Body of pancreas (tissue), 4 donors: ENCODE data around the gene OLFM4. TPM values are rescaled to one million over a fixed set of nuclear protein-coding genes. Genes with fewer than 3 reads are reported as not detected.

Source experiments
- ATAC-seq: fragments of 150-250 bp; one replicate; pipeline ENCODE4 v1.9.1; 2016
- DNase-seq, 4 donors: peaks; one replicate each; pipeline ENCODE4 v3.0.0-alpha.2; 2019
- H3K27ac ChIP-seq, 4 donors: fragments of 200-600 bp; sonication (generic); 1 replicate in 3 of 4; 2 replicates in 1 of 4; pipeline versions ENCODE4 v1.5.1 to v1.6.1; 2016 to 2019; ENCODE audit warnings: mild to moderate bottlenecking in 1 of 4, mixed read lengths in 1 of 4, moderate library complexity in 1 of 4
- H3K27me3 ChIP-seq, 2 donors: fragments of 200-600 bp; sonication (generic); one replicate each; pipeline ENCODE4 v1.6.0; 2016; ENCODE audit warnings: mild to moderate bottlenecking in 1 of 2
- H3K36me3 ChIP-seq, 2 donors: fragments of 200-600 bp; sonication (generic); replicated peaks in 1 of 2; 2 replicates each; pipeline ENCODE4 v1.5.1; 2016; ENCODE audit warnings: low read depth in 2 of 2; ENCODE audit not compliant: insufficient read depth in 1 of 2
- H3K4me1 ChIP-seq: fragments of 200-600 bp; sonication (generic); one replicate; pipeline ENCODE4 v1.6.0; 2016
- H3K4me3 ChIP-seq, 2 donors: fragments of 200-600 bp; sonication (generic); 1 replicate in 1 of 2; 2 replicates in 1 of 2; pipeline ENCODE4 v1.5.1; 2016 to 2019
- H3K9me3 ChIP-seq, 3 donors: fragments of 200-600 bp; sonication (generic); 1 replicate in 2 of 3; 2 replicates in 1 of 3; pipeline ENCODE4 v1.5.1; 2016
- POLR2A ChIP-seq, 3 donors: fragments of 450-650 bp; IDR thresholded peaks; one replicate each; pipeline ENCODE4 v1.6.1; 2016; ENCODE audit warnings: antibody characterized with exemption in 3 of 3, mild to moderate bottlenecking in 2 of 3
- WGBS, 2 donors: methylation state at CpG; one replicate each; pipeline ENCODE4 v1.1.5; 2017; 5-methylcytosine and 5-hydroxymethylcytosine counted together
- intact Hi-C: fragments of 100-400 bp; cut with DNase I; formaldehyde crosslinking; loops from one replicate; pipeline ENCODE4 v1.15.1; 2023
- total RNA-seq, 2 donors: library from RNA; depleted of rRNA; stranded (reverse); fragments of >200 nt; gene quantifications; one replicate each; pipeline ENCODE4 v1.1.0, GENCODE V29; 2016
- TF ChIP-seq, protein P1 (sequence below), 7 experiments: fragments of 450-650 bp in 4 of 7; fragments of 200-600 bp in 3 of 7; sonication (generic) in 3 of 7; IDR thresholded peaks; one replicate each; pipeline ENCODE4 v1.5.1; 2016 to 2019; ENCODE audit warnings: antibody characterized with exemption in 7 of 7

The OLFM4 gene
- total RNA-seq, 2 donors from 2014 or later, result 51.7 to 55.8 TPM

GRCh38 chr13:53020764-53021335 is 7.8 kb upstream of the OLFM4 start:
- Histone ChIP-seq H3K27ac (no peak overlapping the region), H3K4me3 (no peak overlapping the region), H3K9me3 (no peaks in the 10 kb centered on the region), H3K27me3 (no peaks in the 10 kb centered on the region), H3K36me3 (no peaks in the 10 kb centered on the region), H3K4me1 (peaks cover 6% of the 10 kb centered on the region)
- TF ChIP-seq, protein P1, sequence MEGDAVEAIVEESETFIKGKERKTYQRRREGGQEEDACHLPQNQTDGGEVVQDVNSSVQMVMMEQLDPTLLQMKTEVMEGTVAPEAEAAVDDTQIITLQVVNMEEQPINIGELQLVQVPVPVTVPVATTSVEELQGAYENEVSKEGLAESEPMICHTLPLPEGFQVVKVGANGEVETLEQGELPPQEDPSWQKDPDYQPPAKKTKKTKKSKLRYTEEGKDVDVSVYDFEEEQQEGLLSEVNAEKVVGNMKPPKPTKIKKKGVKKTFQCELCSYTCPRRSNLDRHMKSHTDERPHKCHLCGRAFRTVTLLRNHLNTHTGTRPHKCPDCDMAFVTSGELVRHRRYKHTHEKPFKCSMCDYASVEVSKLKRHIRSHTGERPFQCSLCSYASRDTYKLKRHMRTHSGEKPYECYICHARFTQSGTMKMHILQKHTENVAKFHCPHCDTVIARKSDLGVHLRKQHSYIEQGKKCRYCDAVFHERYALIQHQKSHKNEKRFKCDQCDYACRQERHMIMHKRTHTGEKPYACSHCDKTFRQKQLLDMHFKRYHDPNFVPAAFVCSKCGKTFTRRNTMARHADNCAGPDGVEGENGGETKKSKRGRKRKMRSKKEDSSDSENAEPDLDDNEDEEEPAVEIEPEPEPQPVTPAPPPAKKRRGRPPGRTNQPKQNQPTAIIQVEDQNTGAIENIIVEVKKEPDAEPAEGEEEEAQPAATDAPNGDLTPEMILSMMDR (IDR thresholded peaks at IDR 0.05), result no peak
- no peak for TF ChIP-seq POLR2A (IDR thresholded peaks at IDR 0.05)
- no peak for ATAC-seq
- 92 to 94% methylated on average over 5 of the region's 5 CpGs for WGBS, 2 donors
- DNase-seq, result no peak
- intact Hi-C loops, result no loop called here

DNA sequence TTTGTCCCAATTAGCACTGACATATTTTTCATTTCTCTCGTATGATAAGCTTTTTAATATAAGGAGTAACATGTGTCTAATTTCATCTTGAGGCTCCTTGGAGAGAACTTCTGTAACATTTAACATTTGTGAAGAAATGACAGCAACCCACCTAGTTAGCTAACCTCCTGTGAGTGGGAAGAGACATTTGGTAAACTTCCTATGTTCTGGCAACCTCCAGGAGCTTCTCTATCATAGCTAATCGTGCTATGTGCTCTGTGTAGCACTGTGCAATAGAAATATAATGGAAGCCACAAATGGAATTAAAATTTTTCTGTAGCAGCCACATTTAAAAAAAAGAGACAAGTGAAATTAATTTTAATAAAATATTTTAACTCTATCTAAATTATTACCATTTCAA is 5.4 kb upstream of the OLFM4 start:
- intact Hi-C loops, result no loop called here

DNA sequence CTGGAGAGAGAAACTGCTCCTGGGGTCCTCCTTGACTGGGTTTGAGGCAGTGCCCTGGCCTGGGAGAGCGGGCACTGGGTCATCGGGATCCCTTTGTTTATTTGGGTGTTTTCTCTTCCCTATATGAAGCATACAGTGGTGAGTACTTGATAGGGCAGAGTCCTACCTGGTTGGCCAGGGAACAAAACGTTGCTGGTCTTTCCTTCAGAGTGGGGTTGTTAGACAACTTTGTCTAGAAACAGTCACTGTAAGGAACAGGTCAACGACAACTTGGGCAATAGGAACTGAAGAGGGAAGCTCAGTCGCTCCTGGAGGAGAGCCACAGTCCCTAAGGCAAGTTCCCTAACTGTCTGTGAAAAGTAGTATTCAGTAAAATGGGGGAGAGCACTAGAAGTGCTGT is 550 bp upstream of the OLFM4 start:
- WGBS, 2 donors, result 89 to 90% methylated on average over 5 of the region's 5 CpGs
- Histone ChIP-seq H3K4me1 (peaks cover 8% of the 10 kb centered on the region), H3K9me3 (no peaks in the 10 kb centered on the region), H3K36me3 (no peaks in the 10 kb centered on the region), H3K27ac (no peak overlapping the region), H3K27me3 (no peaks in the 10 kb centered on the region), H3K4me3 (no peak overlapping the region)
- no peak for ATAC-seq
- DNase-seq, result no peak
- intact Hi-C loops, result no loop called here
- TF ChIP-seq, protein P1 (IDR thresholded peaks at IDR 0.05), result no peak
- no peak for TF ChIP-seq POLR2A (IDR thresholded peaks at IDR 0.05)

More for the DNA sequence above, 5.4 kb upstream of the OLFM4 start:
- WGBS, 2 donors, result 76 to 86% methylated on average over 2 of the region's 2 CpGs
- ATAC-seq (no peak), DNase-seq (no peak)
- H3K36me3 ChIP-seq, result no peaks in the 10 kb centered on the region
- H3K27me3 ChIP-seq, result no peaks in the 10 kb centered on the region
- H3K4me1 ChIP-seq, result peaks cover 7% of the 10 kb centered on the region
- H3K9me3 ChIP-seq, result no peaks in the 10 kb centered on the region
- no peak overlapping the region for H3K4me3 ChIP-seq
- no peak overlapping the region for H3K27ac ChIP-seq
- TF ChIP-seq, protein P1 (IDR thresholded peaks at IDR 0.05), result no peak
- TF ChIP-seq POLR2A (IDR thresholded peaks at IDR 0.05), result no peak

DNA sequence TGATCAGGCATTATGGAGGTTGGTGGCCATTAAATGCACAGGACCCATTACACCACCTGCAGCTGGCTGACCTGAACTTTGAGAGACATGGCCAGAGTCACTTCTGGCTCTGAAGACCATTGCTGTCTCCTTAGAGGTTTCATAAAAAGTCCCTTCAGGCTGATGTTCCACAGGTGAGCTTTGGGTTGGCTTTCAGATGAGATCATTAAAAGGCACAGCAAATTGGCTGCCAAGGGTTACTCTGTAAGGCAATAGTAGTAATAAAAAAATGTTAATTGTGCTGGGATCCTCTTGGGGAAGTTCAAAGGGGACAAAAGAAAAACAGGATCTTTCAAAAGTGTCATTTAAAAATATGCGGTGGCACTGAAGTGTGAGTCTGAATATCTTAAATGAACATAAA is 4.2 kb downstream of the OLFM4 start:
- DNase-seq, result no peak
- Histone ChIP-seq H3K9me3 (no peaks in the 10 kb centered on the region), H3K4me1 (peaks cover 8% of the 10 kb centered on the region), H3K36me3 (no peaks in the 10 kb centered on the region), H3K27me3 (no peaks in the 10 kb centered on the region), H3K27ac (no peak overlapping the region), H3K4me3 (no peak overlapping the region)
- TF ChIP-seq POLR2A (IDR thresholded peaks at IDR 0.05), result no peak
- ATAC-seq, result no peak
- intact Hi-C loops, result no loop called here
- 36 to 92% methylated on average over 1 of the region's 1 CpG for WGBS, 2 donors

- no peak for DNase-seq
- no peak for ATAC-seq
- Histone ChIP-seq H3K27ac (no peak overlapping the region), H3K27me3 (no peaks in the 10 kb centered on the region), H3K36me3 (no peaks in the 10 kb centered on the region), H3K4me1 (peaks cover 12% of the 10 kb centered on the region), H3K4me3 (no peak overlapping the region), H3K9me3 (no peaks in the 10 kb centered on the region)
- intact Hi-C loops, result no loop called here
- 67 to 87% methylated on average over 1 of the region's 1 CpG for WGBS, 2 donors
- no peak for TF ChIP-seq POLR2A (IDR thresholded peaks at IDR 0.05)
- TF ChIP-seq, protein P1 (IDR thresholded peaks at IDR 0.05), result no peak
These were observed 10.4 kb downstream of the OLFM4 start for GRCh38 chr13:53038993-53039392.
